ENCODE data around the gene LITAF.

LITAF gene

DNA sequence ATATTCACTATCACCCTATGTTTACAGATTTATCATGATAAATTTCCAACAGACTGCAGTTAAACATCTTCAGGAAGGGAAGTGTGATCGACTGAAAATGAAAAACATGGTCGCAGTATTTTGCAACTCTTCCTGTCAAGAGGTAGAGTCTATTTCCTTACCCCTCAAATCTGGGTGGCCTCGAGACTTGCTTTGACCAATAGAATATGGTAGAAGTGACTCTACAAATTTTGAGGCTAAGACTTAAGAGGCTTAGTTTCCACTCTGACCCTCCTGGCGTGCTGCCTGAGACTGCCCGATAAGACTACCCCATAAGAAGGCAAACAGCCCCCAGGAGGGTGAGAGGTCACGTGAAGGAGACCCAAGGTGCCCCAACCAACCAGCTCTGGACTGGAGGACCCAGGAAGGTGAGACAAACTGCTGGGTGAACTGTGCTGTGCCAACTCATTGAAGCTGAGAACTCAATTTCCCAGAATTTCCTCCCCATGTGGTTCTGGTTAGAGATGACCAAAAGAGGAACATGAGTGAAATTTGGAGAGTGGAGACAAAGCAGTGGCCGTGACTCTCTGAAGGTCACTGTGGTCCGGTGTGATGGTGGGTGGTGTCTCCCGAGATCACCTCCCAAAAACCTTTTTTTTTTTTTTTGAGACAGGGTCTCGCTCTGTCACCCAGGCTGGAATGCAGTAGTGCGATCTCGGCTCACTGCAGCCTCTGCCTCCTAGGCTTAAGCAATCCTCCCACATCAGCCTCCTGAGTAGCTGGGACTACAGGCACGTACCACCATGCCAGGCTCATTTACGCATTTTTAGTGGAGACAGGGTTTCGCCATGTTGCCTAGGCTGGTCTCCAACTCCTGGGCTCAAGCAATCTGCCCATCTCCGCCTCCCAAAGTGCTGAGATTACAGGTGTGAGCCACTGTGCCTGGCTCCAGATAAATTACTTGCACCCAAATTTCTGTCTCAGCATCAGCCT is 38.2 kb upstream of the LITAF start:
- no peaks in the 10 kb centered on the region for H3K9me3 ChIP-seq (ENCODE audit: insufficient read depth, low read depth, low read length)
- no peaks in the 10 kb centered on the region for H3K9me2 ChIP-seq (replicated peaks; ENCODE audit: low read depth, low read length)
- H3K4me2 ChIP-seq (ENCODE audit: low read depth, low read length, poor library complexity, severe bottlenecking) = no peak overlapping the region
- peaks cover 9% of the 10 kb centered on the region for H3K4me1 ChIP-seq (ENCODE audit: insufficient read depth, low read length, poor library complexity, severe bottlenecking)
- TF ChIP-seq EZH2phosphoT487 (IDR thresholded peaks at IDR 0.05; ENCODE audit: borderline replicate concordance) = no peak
- TF ChIP-seq, protein P1, sequence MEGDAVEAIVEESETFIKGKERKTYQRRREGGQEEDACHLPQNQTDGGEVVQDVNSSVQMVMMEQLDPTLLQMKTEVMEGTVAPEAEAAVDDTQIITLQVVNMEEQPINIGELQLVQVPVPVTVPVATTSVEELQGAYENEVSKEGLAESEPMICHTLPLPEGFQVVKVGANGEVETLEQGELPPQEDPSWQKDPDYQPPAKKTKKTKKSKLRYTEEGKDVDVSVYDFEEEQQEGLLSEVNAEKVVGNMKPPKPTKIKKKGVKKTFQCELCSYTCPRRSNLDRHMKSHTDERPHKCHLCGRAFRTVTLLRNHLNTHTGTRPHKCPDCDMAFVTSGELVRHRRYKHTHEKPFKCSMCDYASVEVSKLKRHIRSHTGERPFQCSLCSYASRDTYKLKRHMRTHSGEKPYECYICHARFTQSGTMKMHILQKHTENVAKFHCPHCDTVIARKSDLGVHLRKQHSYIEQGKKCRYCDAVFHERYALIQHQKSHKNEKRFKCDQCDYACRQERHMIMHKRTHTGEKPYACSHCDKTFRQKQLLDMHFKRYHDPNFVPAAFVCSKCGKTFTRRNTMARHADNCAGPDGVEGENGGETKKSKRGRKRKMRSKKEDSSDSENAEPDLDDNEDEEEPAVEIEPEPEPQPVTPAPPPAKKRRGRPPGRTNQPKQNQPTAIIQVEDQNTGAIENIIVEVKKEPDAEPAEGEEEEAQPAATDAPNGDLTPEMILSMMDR (conservative IDR thresholded peaks at IDR 0.05; ENCODE audit: low read length) = no peak
- no peaks in the 10 kb centered on the region for H3K79me2 ChIP-seq (ENCODE audit: insufficient read depth, low read length)
- H3K36me3 ChIP-seq (ENCODE audit: insufficient read depth, low read length) = no peaks in the 10 kb centered on the region
- H3K4me3 ChIP-seq (ENCODE audit: low read length, poor library complexity, severe bottlenecking) = no peak overlapping the region
- H2AFZ ChIP-seq (ENCODE audit: low read length) = no peak overlapping the region
- H4K20me1 ChIP-seq (ENCODE audit: insufficient read depth, low read length, poor library complexity, severe bottlenecking) = no peaks in the 10 kb centered on the region
- no peak overlapping the region for H3K9ac ChIP-seq (ENCODE audit: low read depth, low read length, poor library complexity, severe bottlenecking)
- no peaks in the 10 kb centered on the region for H3F3A ChIP-seq (ENCODE audit: low read depth)
- no peaks in the 10 kb centered on the region for H3K27me3 ChIP-seq (ENCODE audit: insufficient read depth, low read length, poor library complexity, severe bottlenecking)

DNA sequence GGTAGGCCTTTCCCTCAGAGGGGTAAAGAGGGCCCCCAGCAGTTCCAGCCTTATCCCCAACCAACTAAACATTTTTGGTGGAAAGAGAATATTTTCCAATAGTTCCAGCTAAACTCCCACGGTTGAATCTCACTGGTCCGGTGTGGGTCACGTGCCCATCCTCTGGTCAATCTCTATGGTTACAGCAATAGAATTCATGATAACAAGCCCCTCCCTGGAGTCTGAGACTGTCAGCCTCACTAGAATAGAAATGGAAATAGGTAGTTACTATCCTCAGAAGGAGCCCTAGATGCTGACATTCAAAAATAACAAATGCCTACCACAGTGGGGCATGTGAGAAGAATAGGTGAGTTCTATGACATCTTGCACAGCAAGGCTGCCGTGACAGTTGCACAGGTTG is 37.5 kb upstream of the LITAF start:
- no peaks in the 10 kb centered on the region for H3K79me2 ChIP-seq (ENCODE audit: insufficient read depth, low read length)
- no peak for TF ChIP-seq EZH2phosphoT487 (IDR thresholded peaks at IDR 0.05; ENCODE audit: borderline replicate concordance)
- TF ChIP-seq, protein P1 (conservative IDR thresholded peaks at IDR 0.05; ENCODE audit: low read length) = no peak
- H4K20me1 ChIP-seq (ENCODE audit: insufficient read depth, low read length, poor library complexity, severe bottlenecking) = no peaks in the 10 kb centered on the region
- H3K4me3 ChIP-seq (ENCODE audit: low read length, poor library complexity, severe bottlenecking) = no peak overlapping the region
- H2AFZ ChIP-seq (ENCODE audit: low read length) = no peak overlapping the region
- H3K4me1 ChIP-seq (ENCODE audit: insufficient read depth, low read length, poor library complexity, severe bottlenecking) = peaks cover 12% of the 10 kb centered on the region
- H3K9me2 ChIP-seq (replicated peaks; ENCODE audit: low read depth, low read length) = no peaks in the 10 kb centered on the region
- no peak overlapping the region for H3K9ac ChIP-seq (ENCODE audit: low read depth, low read length, poor library complexity, severe bottlenecking)
- no peaks in the 10 kb centered on the region; the same call in 1 of the 2 replicates for H3F3A ChIP-seq (ENCODE audit: low read depth)
- H3K27me3 ChIP-seq (ENCODE audit: insufficient read depth, low read length, poor library complexity, severe bottlenecking) = no peaks in the 10 kb centered on the region
- H3K4me2 ChIP-seq (ENCODE audit: low read depth, low read length, poor library complexity, severe bottlenecking) = no peak overlapping the region
- no peaks in the 10 kb centered on the region for H3K36me3 ChIP-seq (ENCODE audit: insufficient read depth, low read length)
- no peaks in the 10 kb centered on the region for H3K9me3 ChIP-seq (ENCODE audit: insufficient read depth, low read depth, low read length)

DNA sequence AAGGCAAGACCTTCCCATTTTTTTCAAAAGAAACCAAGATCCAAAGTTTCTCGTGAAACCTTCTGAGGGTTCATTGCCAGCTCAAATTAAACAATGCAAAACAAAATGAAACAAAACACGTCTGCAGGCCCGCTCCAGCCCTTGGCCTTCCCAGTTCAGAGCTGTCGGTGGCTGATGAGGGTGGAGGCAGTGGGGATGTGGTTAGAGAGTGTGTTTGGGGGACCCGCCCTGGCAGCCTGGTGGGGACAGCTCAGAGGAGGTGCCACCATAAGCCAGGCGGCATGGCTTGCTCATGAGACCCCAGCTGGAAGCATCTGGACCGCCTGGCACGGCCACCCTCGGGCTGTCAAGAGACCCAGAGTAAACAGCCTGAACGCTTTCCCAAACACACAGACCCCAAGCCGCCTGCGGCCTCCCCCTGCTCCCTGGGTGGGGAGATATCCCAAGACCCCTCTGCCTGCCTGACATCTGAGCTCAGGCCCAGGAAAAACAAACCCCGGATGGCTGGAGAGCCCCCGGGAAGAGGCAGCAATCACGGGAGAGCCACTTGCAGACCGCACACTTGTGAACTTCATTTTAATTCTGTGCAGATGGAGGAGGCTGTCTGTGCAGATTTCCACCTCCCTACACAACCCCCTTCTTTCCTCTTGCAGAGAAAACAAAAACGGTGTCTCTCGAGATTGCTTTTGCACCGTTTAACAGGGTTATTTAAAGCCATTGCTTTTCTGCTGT is 35.4 kb upstream of the LITAF start:
- no peaks in the 10 kb centered on the region for H3K9me2 ChIP-seq (replicated peaks; ENCODE audit: low read depth, low read length)
- no peak overlapping the region for H2AFZ ChIP-seq (ENCODE audit: low read length)
- H4K20me1 ChIP-seq (ENCODE audit: insufficient read depth, low read length, poor library complexity, severe bottlenecking) = no peaks in the 10 kb centered on the region
- TF ChIP-seq, protein P1 (conservative IDR thresholded peaks at IDR 0.05; ENCODE audit: low read length) = no peak
- no peak for TF ChIP-seq EZH2phosphoT487 (IDR thresholded peaks at IDR 0.05; ENCODE audit: borderline replicate concordance)
- H3K9me3 ChIP-seq (ENCODE audit: insufficient read depth, low read depth, low read length) = no peaks in the 10 kb centered on the region
- no peaks in the 10 kb centered on the region for H3K36me3 ChIP-seq (ENCODE audit: insufficient read depth, low read length)
- H3K4me1 ChIP-seq (ENCODE audit: insufficient read depth, low read length, poor library complexity, severe bottlenecking) = peaks cover 18% of the 10 kb centered on the region
- no peak overlapping the region for H3K4me2 ChIP-seq (ENCODE audit: low read depth, low read length, poor library complexity, severe bottlenecking)
- H3K9ac ChIP-seq (ENCODE audit: low read depth, low read length, poor library complexity, severe bottlenecking) = no peak overlapping the region
- H3K27me3 ChIP-seq (ENCODE audit: insufficient read depth, low read length, poor library complexity, severe bottlenecking) = no peaks in the 10 kb centered on the region
- no peaks in the 10 kb centered on the region for H3K79me2 ChIP-seq (ENCODE audit: insufficient read depth, low read length)
- H3F3A ChIP-seq (ENCODE audit: low read depth) = no peaks in the 10 kb centered on the region; the same call in 1 of the 2 replicates
- H3K4me3 ChIP-seq (ENCODE audit: low read length, poor library complexity, severe bottlenecking) = no peak overlapping the region

Measured in Loucy (cell line).